Lower lobe of right lung (tissue), 2 donors: ENCODE results near the gene MMP15. TPM values are rescaled to one million over a fixed set of nuclear protein-coding genes. Genes with fewer than 3 reads are reported as not detected.
"Not testable (repeated sequence)": the region's sequence is repeated elsewhere in the genome, so short reads cannot be mapped to it uniquely, and the experiment has no call there.

Experiments
- ATAC-seq, 2 donors: fragments of 200-7000 bp; cut with Tn5 transposase; one replicate each; pipeline ENCODE4 v1.9.1; 2020 to 2022; ENCODE audit warnings: mild to moderate bottlenecking in 2 of 2, moderate library complexity in 2 of 2
- DNase-seq: peaks from one replicate; pipeline ENCODE4 v3.0.0-alpha.2; 2020
- H3K27ac ChIP-seq: fragments of 200-600 bp; one replicate; pipeline ENCODE4 v1.8.0; 2022
- H3K27me3 ChIP-seq: fragments of 200-600 bp; one replicate; pipeline ENCODE4 v1.8.0; 2022; ENCODE audit warnings: low read depth
- H3K36me3 ChIP-seq: fragments of 200-600 bp; one replicate; pipeline ENCODE4 v1.8.0; 2022; ENCODE audit warnings: mild to moderate bottlenecking
- H3K4me1 ChIP-seq: fragments of 200-600 bp; one replicate; pipeline ENCODE4 v1.8.0; 2022
- H3K4me3 ChIP-seq: fragments of 200-600 bp; one replicate; pipeline ENCODE4 v1.8.0; 2022; ENCODE audit warnings: mild to moderate bottlenecking
- H3K9me3 ChIP-seq: fragments of 200-600 bp; one replicate; pipeline ENCODE4 v1.8.0; 2022
- intact Hi-C: fragments of 100-400 bp; cut with DNase I; formaldehyde crosslinking; loops from one replicate; pipeline ENCODE4 v1.11.0; 2022
- total RNA-seq: library from RNA; stranded (reverse); fragmentation: NEBNext Ultra II Directional; extraction: Animal tissue kit (Norgen Biotek cat#: 25700); gene quantifications from one replicate; pipeline ENCODE4 v1.2.1, GENCODE V29; 2021
- TF ChIP-seq, protein P1 (sequence below): fragments of 200-600 bp; IDR thresholded peaks from one replicate; pipeline ENCODE4 v1.8.0; 2022; ENCODE audit warnings: antibody characterized with exemption, mild to moderate bottlenecking
- donor health status: DM: no; HTN: yes; CAD: no; lungs with severe emphysema.

MMP15 gene
- total RNA-seq, 1 donor from 2014 or later = 21.5 TPM

DNA sequence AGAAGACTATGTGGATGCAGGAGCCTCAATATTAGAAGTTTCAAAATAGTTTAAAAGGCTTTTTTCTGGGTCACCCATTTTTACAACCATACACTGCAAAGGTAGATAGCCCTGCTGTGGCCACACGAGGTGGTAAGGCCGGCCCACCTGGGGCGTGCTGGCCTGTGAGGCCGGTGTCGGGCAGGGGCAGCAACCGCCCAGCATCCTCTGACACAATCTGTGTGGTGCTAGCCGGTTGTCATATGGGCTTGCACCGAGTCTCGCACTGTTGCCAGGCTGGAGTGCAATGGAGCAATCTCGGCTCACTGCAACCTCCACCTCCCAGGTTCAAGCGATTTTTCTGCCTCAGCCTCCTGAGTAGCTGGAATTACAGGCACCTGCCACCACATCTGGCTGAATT lies 59.6 kb downstream of the MMP15 start:
- Histone ChIP-seq H3K9me3 (no peaks in the 10 kb centered on the region), H3K36me3 (no peaks in the 10 kb centered on the region), H3K27me3 (no peaks in the 10 kb centered on the region), H3K4me3 (no peak overlapping the region), H3K27ac (no peak overlapping the region), H3K4me1 (peaks cover 8% of the 10 kb centered on the region)
- ATAC-seq = no peak
- TF ChIP-seq, protein P1, sequence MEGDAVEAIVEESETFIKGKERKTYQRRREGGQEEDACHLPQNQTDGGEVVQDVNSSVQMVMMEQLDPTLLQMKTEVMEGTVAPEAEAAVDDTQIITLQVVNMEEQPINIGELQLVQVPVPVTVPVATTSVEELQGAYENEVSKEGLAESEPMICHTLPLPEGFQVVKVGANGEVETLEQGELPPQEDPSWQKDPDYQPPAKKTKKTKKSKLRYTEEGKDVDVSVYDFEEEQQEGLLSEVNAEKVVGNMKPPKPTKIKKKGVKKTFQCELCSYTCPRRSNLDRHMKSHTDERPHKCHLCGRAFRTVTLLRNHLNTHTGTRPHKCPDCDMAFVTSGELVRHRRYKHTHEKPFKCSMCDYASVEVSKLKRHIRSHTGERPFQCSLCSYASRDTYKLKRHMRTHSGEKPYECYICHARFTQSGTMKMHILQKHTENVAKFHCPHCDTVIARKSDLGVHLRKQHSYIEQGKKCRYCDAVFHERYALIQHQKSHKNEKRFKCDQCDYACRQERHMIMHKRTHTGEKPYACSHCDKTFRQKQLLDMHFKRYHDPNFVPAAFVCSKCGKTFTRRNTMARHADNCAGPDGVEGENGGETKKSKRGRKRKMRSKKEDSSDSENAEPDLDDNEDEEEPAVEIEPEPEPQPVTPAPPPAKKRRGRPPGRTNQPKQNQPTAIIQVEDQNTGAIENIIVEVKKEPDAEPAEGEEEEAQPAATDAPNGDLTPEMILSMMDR = no peak
- intact Hi-C loops = no loop called here
- no peak for DNase-seq

DNA sequence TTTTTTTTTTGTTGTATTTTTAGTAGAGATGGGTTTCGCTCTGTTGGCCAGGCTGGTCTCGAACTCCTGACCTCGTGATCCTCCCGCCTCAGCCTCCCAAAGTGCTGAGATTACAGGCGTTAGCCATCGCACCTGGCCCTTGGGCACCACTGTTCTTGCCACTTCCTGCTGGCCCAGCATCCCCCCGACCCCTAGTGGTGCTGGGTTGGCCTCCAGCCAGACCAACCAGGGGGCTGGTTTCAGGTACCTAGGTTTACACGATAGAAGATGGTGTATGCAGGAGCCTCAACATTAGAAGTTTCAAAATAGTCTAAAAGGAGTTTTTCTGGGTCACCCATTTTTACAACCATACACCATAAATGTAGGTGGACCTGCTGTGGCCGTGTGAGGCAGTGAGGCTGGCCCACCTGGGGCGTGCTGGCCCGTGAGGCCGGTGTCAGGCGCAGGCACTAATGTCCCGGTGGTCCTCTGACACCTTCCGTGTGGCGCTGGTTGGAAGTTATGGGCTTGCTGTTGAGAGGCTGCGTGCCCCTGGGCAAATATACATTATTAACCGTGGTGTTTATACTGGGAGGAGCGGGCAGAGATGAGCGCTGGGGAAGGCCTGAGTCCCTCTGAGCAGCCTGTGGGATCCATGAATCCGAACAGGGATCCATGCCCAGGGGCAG lies 60.2 kb downstream of the MMP15 start:
- no peak for DNase-seq

DNA sequence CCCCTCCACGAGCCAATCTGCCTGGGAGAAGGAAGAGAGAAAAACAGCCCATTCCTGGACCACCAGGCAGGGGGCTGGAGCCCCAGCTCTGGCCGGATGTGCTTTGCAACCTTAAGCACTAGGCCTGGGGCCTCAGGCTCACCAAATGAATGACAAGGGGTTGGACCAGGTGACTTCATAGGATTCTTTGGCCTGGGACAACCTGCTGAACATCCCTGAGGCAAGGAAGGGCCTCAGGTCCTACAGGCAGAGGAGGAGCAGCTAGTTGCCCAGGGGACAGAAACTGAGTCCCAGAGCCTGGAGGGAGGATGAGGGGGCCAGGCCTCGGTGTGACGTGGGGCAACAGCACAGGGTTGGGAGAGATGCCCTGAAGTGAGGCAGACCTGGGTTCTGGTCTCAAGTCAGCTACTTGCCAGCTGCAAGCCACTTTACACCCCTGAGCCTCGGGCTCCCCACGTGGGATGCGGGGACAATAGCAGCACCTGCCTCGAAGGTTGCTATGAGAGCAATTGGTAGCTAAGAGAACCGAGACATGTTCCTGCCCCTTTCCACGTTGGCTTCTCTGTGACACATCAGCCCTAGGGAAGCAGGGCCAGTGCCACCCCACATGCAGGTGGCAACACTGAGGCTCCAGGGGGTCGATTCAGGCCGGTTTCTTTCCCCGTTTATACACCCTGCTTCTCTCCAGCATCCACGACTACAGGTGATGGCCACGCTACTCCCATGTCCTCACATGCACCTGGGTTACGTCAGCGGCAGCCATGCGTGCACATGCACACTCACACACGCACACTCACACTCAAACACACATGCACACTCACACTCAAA lies 61.0 kb downstream of the MMP15 start:
- H3K4me1 ChIP-seq = no peaks in the 10 kb centered on the region
- ATAC-seq (no peak), DNase-seq (no peak)
- no peak overlapping the region for H3K27ac ChIP-seq
- H3K4me3 ChIP-seq = no peak overlapping the region
- intact Hi-C loops = no loop called here
- no peaks in the 10 kb centered on the region for H3K36me3 ChIP-seq
- TF ChIP-seq, protein P1 = no peak
- no peaks in the 10 kb centered on the region for H3K27me3 ChIP-seq
- no peaks in the 10 kb centered on the region for H3K9me3 ChIP-seq

More for the DNA sequence above, 60.2 kb downstream of the MMP15 start:
- ATAC-seq = no peak
- peaks cover 6% of the 10 kb centered on the region for H3K4me1 ChIP-seq
- no peaks in the 10 kb centered on the region for H3K9me3 ChIP-seq
- intact Hi-C loops = no loop called here
- no peaks in the 10 kb centered on the region for H3K27me3 ChIP-seq
- H3K36me3 ChIP-seq = no peaks in the 10 kb centered on the region
- no peak overlapping the region for H3K4me3 ChIP-seq
- no peak overlapping the region for H3K27ac ChIP-seq
- TF ChIP-seq, protein P1 = no peak

DNA sequence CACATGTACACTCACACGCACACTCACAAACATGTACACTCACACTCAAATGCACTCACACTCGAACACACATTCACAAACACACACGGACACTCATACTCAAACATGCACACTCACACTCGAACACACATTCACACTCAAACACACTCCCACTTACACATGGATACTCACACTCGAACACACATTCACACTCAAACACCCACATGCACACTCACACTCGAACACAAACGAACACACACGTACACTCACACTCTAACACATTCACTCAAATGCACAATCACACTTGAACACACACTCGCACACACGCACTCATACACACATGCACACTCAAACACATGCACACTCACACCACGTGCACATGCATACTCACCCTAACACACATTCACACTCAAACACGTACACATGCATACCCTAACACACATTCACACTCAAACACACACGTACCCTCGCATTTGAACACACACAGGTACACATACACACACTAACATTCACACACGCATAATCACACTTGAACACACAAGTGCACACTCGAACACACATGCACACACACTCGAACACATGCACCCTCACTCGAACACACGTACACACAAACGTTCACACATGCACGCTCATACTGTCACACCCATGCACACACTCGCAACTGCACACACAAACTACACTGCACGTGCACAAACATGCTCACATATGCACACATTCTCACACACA lies 61.8 kb downstream of the MMP15 start:
- Histone ChIP-seq H3K9me3 (no peaks in the 10 kb centered on the region), H3K4me3 (no peak overlapping the region), H3K36me3 (no peaks in the 10 kb centered on the region), H3K4me1 (no peaks in the 10 kb centered on the region), H3K27ac (no peak overlapping the region), H3K27me3 (no peaks in the 10 kb centered on the region)
- TF ChIP-seq, protein P1 = no peak
- ATAC-seq = no peak
- intact Hi-C loops = no loop called here
- no peak for DNase-seq

DNA sequence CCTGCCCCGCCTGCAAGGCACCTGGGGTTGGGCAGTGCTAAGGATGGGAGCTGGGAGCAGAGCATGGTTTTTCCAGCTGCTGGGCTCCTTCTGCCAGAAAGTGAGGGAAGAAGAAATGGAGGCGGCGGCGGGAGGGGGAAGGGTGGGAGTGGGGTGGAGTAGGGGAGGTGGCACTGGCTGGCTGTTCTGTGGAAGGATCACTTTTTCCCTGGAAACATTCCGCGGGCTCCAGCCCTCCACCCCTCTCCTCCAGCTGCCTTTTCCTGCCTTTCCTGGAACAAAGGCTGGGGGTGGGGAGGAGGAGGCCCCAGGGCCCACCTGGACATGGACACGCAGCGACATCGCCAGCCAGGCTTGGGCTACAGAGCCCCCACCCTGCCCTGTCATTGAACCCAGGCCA lies 62.5 kb downstream of the MMP15 start:
- no peak overlapping the region for H3K4me3 ChIP-seq
- TF ChIP-seq, protein P1 = no peak
- no peaks in the 10 kb centered on the region for H3K36me3 ChIP-seq
- no peaks in the 10 kb centered on the region for H3K27me3 ChIP-seq
- H3K9me3 ChIP-seq = no peaks in the 10 kb centered on the region
- no peak for DNase-seq
- intact Hi-C loops = no loop called here
- ATAC-seq = no peak
- H3K27ac ChIP-seq = no peak overlapping the region
- H3K4me1 ChIP-seq = no peaks in the 10 kb centered on the region

DNA sequence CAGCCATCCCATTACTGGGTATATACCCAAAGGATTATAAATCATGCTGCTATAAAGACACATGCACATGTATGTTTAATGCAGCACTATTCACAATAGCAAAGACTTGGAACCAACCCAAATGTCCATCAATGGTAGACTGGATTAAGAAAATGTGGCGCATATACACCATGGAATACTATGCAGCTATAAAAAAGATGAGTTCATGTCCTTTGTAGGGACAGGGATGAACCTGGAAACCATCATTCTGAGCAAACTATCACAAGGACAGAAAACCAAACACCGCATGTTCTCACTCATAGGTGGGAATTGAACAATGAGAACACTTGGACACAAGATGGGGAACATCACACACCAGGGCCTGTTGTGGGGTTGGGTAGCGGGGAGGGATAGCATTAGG lies 64.8 kb downstream of the MMP15 start:
- ATAC-seq, intact Hi-C loops, H3K27me3 ChIP-seq, H3K9me3 ChIP-seq, H3K4me1 ChIP-seq, H3K36me3 ChIP-seq, H3K4me3 ChIP-seq, H3K27ac ChIP-seq, DNase-seq: not testable (repeated sequence)
